ENCODE measurements around the gene GLS2.
"Not testable (repeated sequence)": the region's sequence is repeated elsewhere in the genome, so short reads cannot be mapped to it uniquely, and the experiment has no call there.

GLS2 gene

DNA sequence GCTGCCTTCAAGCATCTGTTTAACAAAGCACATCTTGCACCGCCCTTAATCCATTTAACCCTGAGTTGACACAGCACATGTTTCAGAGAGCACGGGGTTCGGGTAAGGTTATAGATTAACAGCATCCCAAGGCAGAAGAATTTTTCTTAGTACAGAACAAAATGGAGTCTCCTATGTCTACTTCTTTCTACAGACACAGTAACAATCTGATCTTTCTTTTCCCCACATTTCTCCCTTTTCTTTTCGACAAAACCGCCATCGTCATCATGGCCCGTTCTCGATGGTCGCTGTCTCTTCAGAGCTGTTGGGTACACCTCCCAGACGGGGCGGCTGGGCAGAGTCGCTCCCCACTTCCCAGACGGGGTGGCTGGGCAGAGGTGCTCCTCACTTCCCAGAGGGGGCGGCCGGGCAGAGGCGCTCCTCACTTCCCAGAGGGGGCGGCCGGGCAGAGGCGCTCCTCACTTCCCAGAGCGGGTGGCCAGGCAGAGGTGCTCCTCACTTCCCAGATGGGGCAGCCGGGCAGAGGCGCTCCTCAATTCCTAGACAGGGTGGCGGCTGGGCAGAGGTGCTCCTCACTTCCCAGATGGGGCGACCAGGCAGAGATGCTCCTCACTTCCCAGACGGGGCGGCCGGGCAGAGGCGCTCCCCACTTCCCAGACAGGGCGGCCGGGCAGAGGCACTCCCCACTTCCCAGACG lies 5.6 kb upstream of the GLS2 start:
- DNase-seq (ENCODE audit: extremely low read depth in 1 of 2, low read depth in 1 of 2) = not testable (repeated sequence)

- no peak for DNase-seq (ENCODE audit: extremely low read depth in 1 of 2, low read depth in 1 of 2)
These were observed 2.4 kb upstream of the GLS2 start for GRCh38 chr12:56490360-56490759.

DNA sequence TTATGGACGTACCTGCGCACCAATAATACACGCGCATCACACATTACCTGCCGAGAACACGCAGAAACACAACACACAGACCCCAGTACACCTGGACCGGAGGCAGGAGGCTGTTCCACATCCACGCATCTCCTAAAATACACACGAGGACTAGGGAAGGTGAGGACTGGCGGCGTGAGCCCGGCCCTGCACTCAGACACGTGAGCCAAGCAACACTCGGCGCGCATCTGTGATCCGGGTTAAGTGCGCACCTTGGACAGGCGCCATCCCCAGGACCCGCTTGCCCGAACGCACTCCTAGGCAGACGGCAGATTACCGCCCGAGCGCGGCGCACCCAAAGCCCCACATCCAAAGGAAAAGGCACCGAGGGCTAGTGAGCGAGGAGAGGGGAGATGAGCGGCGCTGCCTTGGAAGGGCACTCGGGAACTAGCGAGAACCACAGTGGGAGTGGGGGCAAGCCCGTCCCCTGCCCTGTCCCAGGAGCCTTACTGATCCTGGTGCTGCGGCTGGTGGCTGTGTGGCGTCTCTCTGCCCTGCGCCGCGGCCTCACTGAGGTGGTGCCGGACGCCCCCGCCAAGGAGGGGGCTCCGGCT lies 417 bp downstream of the GLS2 start:
- DNase-seq (ENCODE audit: extremely low read depth in 1 of 2, low read depth in 1 of 2) = no peak

DNA sequence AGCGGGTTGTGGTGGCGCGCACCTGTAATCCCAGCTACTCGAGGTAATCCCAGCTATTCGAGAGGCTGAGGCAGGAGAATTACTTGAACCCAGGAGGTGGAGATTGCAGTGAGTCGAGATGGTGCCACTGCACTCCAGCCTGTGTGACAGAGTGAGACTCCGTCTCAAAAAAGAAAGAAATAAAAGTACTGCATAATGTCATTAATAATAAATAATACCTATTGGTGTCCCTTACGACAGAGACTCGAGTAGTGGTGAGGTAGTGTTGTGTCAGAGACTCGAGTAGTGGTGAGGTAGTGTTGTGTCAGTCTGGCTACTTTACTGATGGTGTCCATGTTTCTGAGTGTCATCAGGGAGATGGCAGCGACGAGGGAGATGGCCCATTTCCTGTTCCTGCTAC lies 1.3 kb downstream of the GLS2 start:
- no peak for DNase-seq (ENCODE audit: extremely low read depth in 1 of 2, low read depth in 1 of 2)

- DNase-seq (ENCODE audit: extremely low read depth in 1 of 2, low read depth in 1 of 2) = no peak
These were observed 3.4 kb downstream of the GLS2 start for GRCh38 chr12:56484566-56484965.

DNA sequence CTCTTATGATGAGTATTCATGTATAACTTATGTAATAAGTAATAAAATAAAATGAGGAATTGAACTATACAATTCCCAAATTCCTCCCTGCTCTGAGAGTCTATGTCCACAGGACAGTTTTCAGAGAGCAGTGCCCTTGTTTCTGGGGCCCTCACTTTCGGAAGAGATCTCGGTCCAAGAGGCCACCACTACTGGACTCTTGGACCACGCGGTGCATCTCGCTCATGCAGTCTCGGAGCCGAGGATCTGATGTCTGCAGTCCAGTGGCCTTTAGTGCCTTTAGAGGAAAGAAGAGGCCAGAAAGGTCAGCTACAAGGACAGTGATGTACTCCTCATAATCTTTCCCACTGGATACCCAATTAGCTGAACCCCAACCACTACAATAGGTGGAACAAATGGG lies 8.3 kb downstream of the GLS2 start:
- DNase-seq (ENCODE audit: extremely low read depth in 1 of 2, low read depth in 1 of 2) = no peak

GRCh38 chr12:56477521-56478225 lies 10.3 kb downstream of the GLS2 start:
- no peak for DNase-seq (ENCODE audit: extremely low read depth in 1 of 2, low read depth in 1 of 2)

DNA sequence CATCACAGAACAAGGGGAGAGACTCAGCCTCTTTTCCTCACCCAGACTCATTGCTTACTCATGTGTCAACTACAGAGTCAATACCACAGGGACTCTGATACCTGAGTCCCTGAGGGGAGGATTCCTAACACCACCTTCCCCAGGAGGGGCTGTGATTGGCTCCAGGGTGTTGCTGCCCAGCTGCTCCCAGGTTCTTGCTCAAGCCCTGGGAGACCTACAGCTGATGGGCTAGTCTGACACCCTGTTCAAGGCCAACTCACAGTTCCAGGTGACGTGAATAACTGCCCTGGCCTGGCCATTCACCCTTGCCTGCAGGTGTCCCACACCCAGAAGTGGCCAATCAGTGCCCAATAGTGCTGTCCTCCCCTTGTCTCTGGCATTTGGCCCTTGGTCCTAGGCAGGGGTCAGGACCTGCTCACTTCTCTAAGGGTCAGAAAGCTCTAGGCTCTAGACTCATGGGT lies 11.0 kb downstream of the GLS2 start:
- no peak for DNase-seq (ENCODE audit: extremely low read depth in 1 of 2, low read depth in 1 of 2)

DNA sequence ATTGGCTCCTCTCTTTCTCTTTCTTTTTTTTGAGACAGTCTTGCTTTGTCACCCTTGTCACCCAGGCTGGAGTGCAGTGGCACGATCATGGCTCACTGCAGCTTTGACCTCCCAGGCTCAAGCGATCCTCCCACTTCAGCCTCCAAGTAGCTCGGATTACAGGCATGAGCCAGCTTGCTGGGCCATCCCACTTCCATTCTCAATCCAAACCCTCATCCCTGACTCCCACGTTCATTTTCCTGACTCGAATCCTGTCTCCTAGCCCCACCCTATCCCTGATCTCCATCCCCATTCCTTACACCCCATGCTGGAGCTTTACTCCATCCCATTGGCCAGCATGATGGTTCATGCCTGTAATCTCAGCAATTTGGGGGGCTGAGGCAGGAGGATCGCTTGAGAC lies 11.8 kb downstream of the GLS2 start:
- DNase-seq (ENCODE audit: extremely low read depth in 1 of 2, low read depth in 1 of 2) = no peak

- no peak for DNase-seq (ENCODE audit: extremely low read depth in 1 of 2, low read depth in 1 of 2)
These were observed 13.6 kb downstream of the GLS2 start for GRCh38 chr12:56474389-56474788.

- DNase-seq (ENCODE audit: extremely low read depth in 1 of 2, low read depth in 1 of 2) = no peak
These were observed 18.7 kb downstream of the GLS2 start for GRCh38 chr12:56469007-56469930.

GRCh38 chr12:56468216-56469006 lies 19.6 kb downstream of the GLS2 start, which contains the start of gene SPRYD4:
Gene SPRYD4 (plus strand): TSS chr12:56468578. CDS start chr12:56468592, 14 bp downstream.
- peak; percentile 87 to 88 for DNase-seq (ENCODE audit: extremely low read depth in 1 of 2, low read depth in 1 of 2)

DNA sequence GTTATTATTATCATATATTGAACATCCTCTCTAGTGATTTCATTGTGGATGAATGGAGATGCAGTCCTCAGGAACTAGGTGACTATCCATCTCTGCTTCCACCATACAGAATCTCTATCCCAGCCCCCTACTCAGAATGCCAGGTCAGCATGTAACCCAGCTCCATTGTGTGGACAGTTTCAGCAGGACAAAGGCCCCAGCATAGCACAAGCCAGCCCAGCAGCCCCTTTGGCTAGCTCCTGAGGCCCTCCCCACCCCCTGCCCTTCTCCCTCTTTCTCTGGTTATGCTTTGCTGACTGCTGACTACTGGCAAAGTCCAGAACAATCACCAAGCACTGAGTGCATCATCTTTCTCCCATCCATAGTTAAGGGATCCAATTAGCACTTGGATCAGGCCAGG lies 25.4 kb downstream of the GLS2 start:
- no peak for DNase-seq (ENCODE audit: extremely low read depth in 1 of 2, low read depth in 1 of 2)

DNA sequence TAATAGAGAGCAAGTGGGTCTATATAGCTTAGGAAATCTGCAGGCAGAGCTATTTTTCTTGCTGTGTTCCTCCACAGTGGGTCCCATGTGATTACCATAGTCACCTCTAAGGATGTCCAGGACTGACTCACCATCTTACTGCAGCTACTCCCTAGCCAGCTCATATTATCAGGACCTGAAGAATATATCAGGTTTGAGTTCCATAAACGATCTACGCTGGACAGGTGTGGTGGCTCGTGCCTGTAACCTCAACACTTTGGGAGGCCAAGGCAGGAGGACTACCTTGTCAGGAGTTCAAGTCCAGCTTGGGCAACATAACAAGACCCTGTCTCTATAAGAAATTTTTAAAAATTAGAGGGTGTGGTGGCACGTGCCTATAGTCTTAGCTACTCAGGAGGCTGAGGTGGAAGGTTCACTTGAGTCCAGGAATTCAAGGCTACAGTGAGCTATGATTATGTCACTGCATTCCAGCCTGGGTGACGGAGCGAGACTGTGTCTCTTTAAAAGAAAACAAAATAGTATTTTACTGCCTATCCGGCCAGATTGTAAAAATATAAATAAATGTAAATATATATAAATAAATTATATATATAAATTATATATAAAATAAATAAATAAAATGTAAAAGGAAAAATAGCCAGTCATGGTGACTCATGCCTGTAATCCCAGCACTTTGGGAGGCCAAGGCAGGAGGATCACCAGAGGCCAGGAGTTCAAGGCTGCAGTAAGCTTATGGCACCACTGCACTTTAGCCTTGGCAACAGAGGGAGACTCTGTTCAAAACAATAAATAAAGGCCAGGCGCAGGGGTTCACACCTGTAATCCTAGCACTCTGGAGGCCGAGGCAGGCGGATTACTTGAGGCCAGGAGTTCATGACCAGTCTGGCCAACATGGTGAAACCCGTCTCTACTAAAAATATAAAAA lies 26.5 kb downstream of the GLS2 start:
- DNase-seq (ENCODE audit: extremely low read depth in 1 of 2, low read depth in 1 of 2) = no peak

GRCh38 chr12:56457817-56458216 lies 30.1 kb downstream of the GLS2 start:
- DNase-seq (ENCODE audit: extremely low read depth in 1 of 2, low read depth in 1 of 2) = no peak

- no peak for DNase-seq (ENCODE audit: extremely low read depth in 1 of 2, low read depth in 1 of 2)
These were observed 33.4 kb downstream of the GLS2 start, which contains the start of gene MIP for GRCh38 chr12:56454557-56454956. Gene MIP (minus strand): TSS chr12:56454657. CDS start chr12:56454613, 44 bp downstream.

- DNase-seq (ENCODE audit: extremely low read depth in 1 of 2, low read depth in 1 of 2) = no peak
These were observed 36.8 kb downstream of the GLS2 start for GRCh38 chr12:56451147-56451546.

GRCh38 chr12:56450241-56450640 lies 37.7 kb downstream of the GLS2 start:
- DNase-seq (ENCODE audit: extremely low read depth in 1 of 2, low read depth in 1 of 2) = no peak

- no peak for DNase-seq (ENCODE audit: extremely low read depth in 1 of 2, low read depth in 1 of 2)
These were observed 38.4 kb downstream of the GLS2 start for GRCh38 chr12:56449622-56449984.
